A673 (cell line): Measurements from ENCODE around the gene SOX15.

Experiments
- EZH2 ChIP-seq: fragments of 200-600 bp; sonication (generic); IDR thresholded peaks from 2 replicates; pipeline ENCODE4 v1.6.1; 2017; ENCODE audit warnings: borderline replicate concordance, low read depth, mild to moderate bottlenecking, mixed read lengths, antibody characterized with exemption, low read length; ENCODE audit not compliant: poor library complexity, severe bottlenecking
- TF ChIP-seq, protein P1 (sequence below): fragments of 300-800, 200-600 bp; sonication (generic); conservative IDR thresholded peaks from 2 replicates; pipeline ENCODE4 v1.5.1; 2017; ENCODE audit warnings: low read depth, mild to moderate bottlenecking, antibody characterized with exemption, low read length, moderate library complexity, mixed read lengths

DNA sequence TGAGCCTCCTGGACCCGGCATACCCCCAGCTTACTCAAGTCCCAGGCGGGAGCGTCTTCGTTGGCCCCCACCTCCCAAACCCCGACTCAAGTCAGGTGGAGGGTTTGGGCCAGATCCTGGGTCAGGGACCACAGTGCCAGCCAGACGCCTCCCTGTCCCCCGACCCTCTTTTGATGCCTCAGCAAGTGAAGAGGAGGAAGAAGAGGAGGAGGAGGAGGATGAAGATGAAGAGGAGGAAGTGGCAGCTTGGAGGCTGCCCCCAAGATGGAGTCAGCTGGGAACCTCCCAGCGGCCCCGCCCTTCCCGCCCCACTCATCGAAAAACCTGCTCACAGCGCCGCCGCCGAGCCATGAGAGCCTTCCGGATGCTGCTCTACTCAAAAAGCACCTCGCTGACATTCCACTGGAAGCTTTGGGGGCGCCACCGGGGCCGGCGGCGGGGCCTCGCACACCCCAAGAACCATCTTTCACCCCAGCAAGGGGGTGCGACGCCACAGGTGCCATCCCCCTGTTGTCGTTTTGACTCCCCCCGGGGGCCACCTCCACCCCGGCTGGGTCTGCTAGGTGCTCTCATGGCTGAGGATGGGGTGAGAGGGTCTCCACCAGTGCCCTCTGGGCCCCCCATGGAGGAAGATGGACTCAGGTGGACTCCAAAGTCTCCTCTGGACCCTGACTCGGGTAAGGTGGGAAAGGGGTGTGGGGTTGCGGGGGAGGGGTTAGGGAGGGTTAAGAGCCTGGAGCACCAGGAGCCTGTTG lies 26.6 kb downstream of the SOX15 start:
- TF ChIP-seq, protein P1, sequence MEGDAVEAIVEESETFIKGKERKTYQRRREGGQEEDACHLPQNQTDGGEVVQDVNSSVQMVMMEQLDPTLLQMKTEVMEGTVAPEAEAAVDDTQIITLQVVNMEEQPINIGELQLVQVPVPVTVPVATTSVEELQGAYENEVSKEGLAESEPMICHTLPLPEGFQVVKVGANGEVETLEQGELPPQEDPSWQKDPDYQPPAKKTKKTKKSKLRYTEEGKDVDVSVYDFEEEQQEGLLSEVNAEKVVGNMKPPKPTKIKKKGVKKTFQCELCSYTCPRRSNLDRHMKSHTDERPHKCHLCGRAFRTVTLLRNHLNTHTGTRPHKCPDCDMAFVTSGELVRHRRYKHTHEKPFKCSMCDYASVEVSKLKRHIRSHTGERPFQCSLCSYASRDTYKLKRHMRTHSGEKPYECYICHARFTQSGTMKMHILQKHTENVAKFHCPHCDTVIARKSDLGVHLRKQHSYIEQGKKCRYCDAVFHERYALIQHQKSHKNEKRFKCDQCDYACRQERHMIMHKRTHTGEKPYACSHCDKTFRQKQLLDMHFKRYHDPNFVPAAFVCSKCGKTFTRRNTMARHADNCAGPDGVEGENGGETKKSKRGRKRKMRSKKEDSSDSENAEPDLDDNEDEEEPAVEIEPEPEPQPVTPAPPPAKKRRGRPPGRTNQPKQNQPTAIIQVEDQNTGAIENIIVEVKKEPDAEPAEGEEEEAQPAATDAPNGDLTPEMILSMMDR, result no peak
- no peak for TF ChIP-seq EZH2
